ENCODE measurements around the gene ST6GALNAC1. TPM values are rescaled to one million over a fixed set of nuclear protein-coding genes. Genes with fewer than 3 reads are reported as not detected.

Gene ST6GALNAC1
- total and polyA plus RNA-seq, 2 experiments from 2014 or later, result 17.7 to 27.6 TPM

DNA sequence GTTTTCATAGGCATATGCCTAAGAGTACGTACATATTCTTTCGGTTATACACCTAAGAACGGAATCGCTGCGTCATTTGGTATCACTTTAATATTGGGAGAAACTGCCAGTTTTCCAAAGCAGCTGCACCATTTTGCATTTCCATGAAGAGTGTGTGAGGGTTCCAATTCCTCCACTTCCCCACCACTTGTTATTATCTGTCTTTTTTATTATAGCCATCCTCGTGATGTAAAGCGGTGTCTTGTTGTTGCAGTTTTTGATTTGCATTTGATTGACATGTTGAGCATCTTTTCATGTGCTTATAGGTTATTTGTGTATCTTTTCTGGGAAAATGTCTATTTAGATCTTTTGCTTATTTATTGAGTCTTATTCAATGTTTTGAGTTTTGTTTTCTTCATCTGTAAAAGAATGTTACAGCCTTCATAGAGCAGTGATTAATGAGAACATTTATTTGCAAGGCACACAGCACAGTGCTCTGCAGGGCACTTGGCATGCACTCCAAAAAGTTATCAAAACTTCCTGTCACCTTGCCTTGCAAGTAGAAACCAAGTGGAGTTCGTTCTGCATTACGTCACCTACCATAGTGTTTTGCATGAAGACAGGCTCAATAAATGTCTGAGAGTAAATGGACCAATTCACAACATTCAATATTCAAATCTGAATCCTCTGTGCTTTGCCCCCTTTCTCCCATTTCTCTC is 26.6 kb upstream of the ST6GALNAC1 start:
- H2AFZ ChIP-seq, result peak overlapping the region; percentile 53
- H3K9me2 ChIP-seq (replicated peaks; ENCODE audit: insufficient read depth), result no peaks in the 10 kb centered on the region
- no peak for TF ChIP-seq EZH2phosphoT487 (IDR thresholded peaks at IDR 0.05; ENCODE audit: low read depth, severe bottlenecking, unreplicated experiment)
- TF ChIP-seq, protein P1, sequence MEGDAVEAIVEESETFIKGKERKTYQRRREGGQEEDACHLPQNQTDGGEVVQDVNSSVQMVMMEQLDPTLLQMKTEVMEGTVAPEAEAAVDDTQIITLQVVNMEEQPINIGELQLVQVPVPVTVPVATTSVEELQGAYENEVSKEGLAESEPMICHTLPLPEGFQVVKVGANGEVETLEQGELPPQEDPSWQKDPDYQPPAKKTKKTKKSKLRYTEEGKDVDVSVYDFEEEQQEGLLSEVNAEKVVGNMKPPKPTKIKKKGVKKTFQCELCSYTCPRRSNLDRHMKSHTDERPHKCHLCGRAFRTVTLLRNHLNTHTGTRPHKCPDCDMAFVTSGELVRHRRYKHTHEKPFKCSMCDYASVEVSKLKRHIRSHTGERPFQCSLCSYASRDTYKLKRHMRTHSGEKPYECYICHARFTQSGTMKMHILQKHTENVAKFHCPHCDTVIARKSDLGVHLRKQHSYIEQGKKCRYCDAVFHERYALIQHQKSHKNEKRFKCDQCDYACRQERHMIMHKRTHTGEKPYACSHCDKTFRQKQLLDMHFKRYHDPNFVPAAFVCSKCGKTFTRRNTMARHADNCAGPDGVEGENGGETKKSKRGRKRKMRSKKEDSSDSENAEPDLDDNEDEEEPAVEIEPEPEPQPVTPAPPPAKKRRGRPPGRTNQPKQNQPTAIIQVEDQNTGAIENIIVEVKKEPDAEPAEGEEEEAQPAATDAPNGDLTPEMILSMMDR (IDR thresholded peaks at IDR 0.05; ENCODE audit: poor library complexity), result no peak
- no peak for TF ChIP-seq EZH2 (IDR thresholded peaks at IDR 0.05; ENCODE audit: borderline replicate concordance)
- no peaks in the 10 kb centered on the region for H3K79me2 ChIP-seq
- 98% methylated on average over 9 of the region's 9 CpGs for WGBS (ENCODE audit: low lambda C conversion rate, missing lambda C conversion rate)
- H3K4me3 ChIP-seq, result no peak overlapping the region
- DNase-seq (ENCODE audit: low spot score), result no peak
- H3K4me1 ChIP-seq (ENCODE audit: insufficient read depth), result no peaks in the 10 kb centered on the region
- peak overlapping the region; percentile 71 for H3K4me2 ChIP-seq
- H3K9me3 ChIP-seq (ENCODE audit: low read depth), result no peaks in the 10 kb centered on the region
- no peaks in the 10 kb centered on the region for H4K20me1 ChIP-seq (ENCODE audit: insufficient read depth, poor library complexity, severe bottlenecking)
- H3K27ac ChIP-seq, result peak overlapping the region; percentile 91
- H3K27me3 ChIP-seq, result no peaks in the 10 kb centered on the region
- no peaks in the 10 kb centered on the region for H3K36me3 ChIP-seq (replicated peaks; ENCODE audit: insufficient read depth, low read depth)

DNA sequence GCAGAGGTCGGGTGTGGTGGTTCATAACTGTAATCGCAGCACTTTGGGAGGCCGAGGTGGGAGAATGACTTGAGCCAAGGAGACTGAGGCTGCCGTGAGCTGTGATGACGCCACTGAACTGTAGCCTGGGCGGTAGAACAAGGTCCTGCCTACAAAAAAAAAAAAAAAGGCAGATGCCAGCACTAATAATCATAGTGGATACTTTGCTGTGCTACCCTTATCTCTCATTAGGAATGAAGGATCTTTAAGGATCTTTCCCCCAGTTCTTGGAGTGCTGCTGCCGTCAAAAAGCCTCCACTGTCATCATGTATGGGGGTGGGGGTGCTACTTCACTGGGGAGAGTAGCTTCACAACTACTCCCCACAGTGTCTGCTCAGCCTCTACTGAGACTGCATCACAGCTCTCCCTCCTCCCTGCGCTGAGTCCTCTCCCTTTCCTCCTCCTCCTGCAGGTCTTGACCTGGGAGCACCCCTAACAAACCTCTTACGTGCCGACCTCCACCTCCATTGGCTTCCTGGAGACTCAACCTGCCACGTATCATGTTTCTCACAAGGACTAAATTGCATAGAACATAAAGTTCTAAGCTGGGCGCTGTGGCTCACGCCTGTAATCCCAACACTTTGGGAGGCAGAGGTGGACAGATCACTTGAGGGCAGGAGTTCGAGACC is 24.4 kb upstream of the ST6GALNAC1 start:
- WGBS (ENCODE audit: low lambda C conversion rate, missing lambda C conversion rate), result 72% methylated on average over 14 of the region's 14 CpGs
- no peak overlapping the region for H3K4me2 ChIP-seq
- no peak overlapping the region for H2AFZ ChIP-seq

DNA sequence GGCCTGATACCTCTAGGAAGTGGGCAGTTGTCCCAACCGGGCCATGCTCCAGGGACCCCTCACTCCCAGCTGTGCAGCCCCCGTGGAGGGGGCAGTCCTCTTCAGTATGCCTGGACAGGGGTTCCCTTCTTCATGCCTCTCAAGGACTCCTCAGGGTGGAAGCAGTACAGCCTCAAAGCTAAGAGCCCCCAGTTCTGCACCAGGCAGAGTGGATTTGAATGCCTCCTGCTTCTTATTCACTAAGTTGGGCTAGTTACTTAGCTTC is 23.9 kb upstream of the ST6GALNAC1 start:
- H3K27ac ChIP-seq, result peak overlapping the region; percentile 5
- WGBS (ENCODE audit: low lambda C conversion rate, missing lambda C conversion rate), result 82% methylated on average over 2 of the region's 2 CpGs
- H3K79me2 ChIP-seq, result no peaks in the 10 kb centered on the region
- no peaks in the 10 kb centered on the region for H3K9me3 ChIP-seq (ENCODE audit: low read depth)
- no peaks in the 10 kb centered on the region for H3K4me1 ChIP-seq (ENCODE audit: insufficient read depth)
- H4K20me1 ChIP-seq (ENCODE audit: insufficient read depth, poor library complexity, severe bottlenecking), result no peaks in the 10 kb centered on the region
- no peak overlapping the region for H2AFZ ChIP-seq
- H3K4me2 ChIP-seq, result no peak overlapping the region
- no peaks in the 10 kb centered on the region for H3K36me3 ChIP-seq (replicated peaks; ENCODE audit: insufficient read depth, low read depth)
- H3K4me3 ChIP-seq, result no peak overlapping the region
- TF ChIP-seq EZH2phosphoT487 (IDR thresholded peaks at IDR 0.05; ENCODE audit: low read depth, severe bottlenecking, unreplicated experiment) (no peak), EZH2 (IDR thresholded peaks at IDR 0.05; ENCODE audit: borderline replicate concordance) (no peak)
- TF ChIP-seq, protein P1 (IDR thresholded peaks at IDR 0.05; ENCODE audit: poor library complexity), result no peak
- no peaks in the 10 kb centered on the region for H3K9me2 ChIP-seq (replicated peaks; ENCODE audit: insufficient read depth)
- no peaks in the 10 kb centered on the region for H3K27me3 ChIP-seq
- no peak for DNase-seq (ENCODE audit: low spot score)

More for the DNA sequence above, 24.4 kb upstream of the ST6GALNAC1 start:
- Histone ChIP-seq H3K4me3 (no peak overlapping the region), H3K36me3 (replicated peaks; ENCODE audit: insufficient read depth, low read depth) (no peaks in the 10 kb centered on the region), H3K27ac (peak overlapping the region; percentile 5), H3K79me2 (no peaks in the 10 kb centered on the region), H3K4me1 (ENCODE audit: insufficient read depth) (no peaks in the 10 kb centered on the region), H4K20me1 (ENCODE audit: insufficient read depth, poor library complexity, severe bottlenecking) (no peaks in the 10 kb centered on the region), H3K27me3 (no peaks in the 10 kb centered on the region), H3K9me3 (ENCODE audit: low read depth) (no peaks in the 10 kb centered on the region), H3K9me2 (replicated peaks; ENCODE audit: insufficient read depth) (no peaks in the 10 kb centered on the region)
- DNase-seq (ENCODE audit: low spot score), result no peak
- TF ChIP-seq, protein P1 (IDR thresholded peaks at IDR 0.05; ENCODE audit: poor library complexity), result no peak
- TF ChIP-seq EZH2 (IDR thresholded peaks at IDR 0.05; ENCODE audit: borderline replicate concordance) (no peak), EZH2phosphoT487 (IDR thresholded peaks at IDR 0.05; ENCODE audit: low read depth, severe bottlenecking, unreplicated experiment) (no peak)
